Activated naive CD4-positive, alpha-beta T cell treated with anti-CD3 and anti-CD28 coated beads for 36 hours (primary cell): ENCODE results near the gene ACOT7. TPM values are rescaled to one million over a fixed set of nuclear protein-coding genes. Genes with fewer than 3 reads are reported as not detected.
"Not testable (repeated sequence)": the region's sequence is repeated elsewhere in the genome, so short reads cannot be mapped to it uniquely, and the experiment has no call there.

Experiments
- CTCF ChIA-PET: fragments of 350-600 bp; sonication (Branson Sonifier 250); formaldehyde crosslinking; loops from one replicate; lab custom pipeline; 2021; ENCODE audit warnings: antibody characterized with exemption; lab: Charles Lee
- DNase-seq: peaks from one replicate; pipeline ENCODE4 v3.0.0-alpha.2; 2020
- H3K27ac Mint-ChIP-seq: one replicate; pipeline ENCODE4 v1.8.0; 2021; ENCODE audit warnings: mild to moderate bottlenecking, mixed read lengths
- H3K27me3 Mint-ChIP-seq: one replicate; pipeline ENCODE4 v1.8.0; 2021; ENCODE audit warnings: low read depth, mixed read lengths
- H3K36me3 Mint-ChIP-seq: one replicate; pipeline ENCODE4 v1.8.0; 2021; ENCODE audit warnings: low read depth, mixed read lengths
- H3K4me1 Mint-ChIP-seq: one replicate; pipeline ENCODE4 v1.8.0; 2021; ENCODE audit warnings: low read depth, mixed read lengths
- H3K4me3 Mint-ChIP-seq: one replicate; pipeline ENCODE4 v1.8.0; 2021; ENCODE audit warnings: mild to moderate bottlenecking, moderate library complexity, mixed read lengths
- H3K9me3 Mint-ChIP-seq: one replicate; pipeline ENCODE4 v1.8.0; 2021; ENCODE audit warnings: mixed read lengths
- intact Hi-C: fragments of 100-400 bp; cut with micrococcal nuclease; formaldehyde crosslinking; loops from one replicate; pipeline ENCODE4 v1.15.1; 2023
- total RNA-seq, 2 experiments: library from RNA; stranded (reverse); gene quantifications; one replicate each; pipeline ENCODE4 v1.2.3, GENCODE V29; 2021

ACOT7 gene
- total RNA-seq, 2 experiments from 2014 or later = 74.2 to 77.6 TPM

DNA sequence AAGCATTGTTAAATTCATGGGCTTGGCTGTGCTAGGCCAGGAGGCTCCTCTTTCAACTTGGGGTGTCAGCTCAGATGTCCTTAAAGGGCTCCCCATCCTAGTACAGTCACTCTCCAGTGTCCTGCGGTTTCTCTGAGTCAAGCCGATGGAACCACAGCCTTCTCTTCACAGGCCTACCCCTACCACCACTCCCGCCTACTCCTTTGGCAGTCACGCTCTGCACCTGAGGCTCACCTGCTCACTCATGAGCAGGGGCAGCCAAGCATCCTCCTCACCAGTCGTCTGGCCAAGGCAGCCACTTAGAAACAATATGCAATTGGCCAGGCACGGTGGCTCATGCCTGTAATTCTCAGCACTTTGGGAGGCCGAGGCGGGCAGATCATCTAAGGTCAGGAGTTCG is 3.6 kb downstream of the ACOT7 start:
- Mint-ChIP-seq H3K27ac (no peak overlapping the region), H3K4me3 (no peak overlapping the region), H3K27me3 (no peaks in the 10 kb centered on the region), H3K36me3 (peaks cover 4% of the 10 kb centered on the region), H3K4me1 (peaks cover 22% of the 10 kb centered on the region), H3K9me3 (no peaks in the 10 kb centered on the region)
- CTCF ChIA-PET = interaction anchor here (0.5 kb wide), 1 partner anchor 21 kb away, joined by 3 read pairs; no protein-coding TSS in a partner anchor
- intact Hi-C loops = no loop called here
- DNase-seq = no peak

DNA sequence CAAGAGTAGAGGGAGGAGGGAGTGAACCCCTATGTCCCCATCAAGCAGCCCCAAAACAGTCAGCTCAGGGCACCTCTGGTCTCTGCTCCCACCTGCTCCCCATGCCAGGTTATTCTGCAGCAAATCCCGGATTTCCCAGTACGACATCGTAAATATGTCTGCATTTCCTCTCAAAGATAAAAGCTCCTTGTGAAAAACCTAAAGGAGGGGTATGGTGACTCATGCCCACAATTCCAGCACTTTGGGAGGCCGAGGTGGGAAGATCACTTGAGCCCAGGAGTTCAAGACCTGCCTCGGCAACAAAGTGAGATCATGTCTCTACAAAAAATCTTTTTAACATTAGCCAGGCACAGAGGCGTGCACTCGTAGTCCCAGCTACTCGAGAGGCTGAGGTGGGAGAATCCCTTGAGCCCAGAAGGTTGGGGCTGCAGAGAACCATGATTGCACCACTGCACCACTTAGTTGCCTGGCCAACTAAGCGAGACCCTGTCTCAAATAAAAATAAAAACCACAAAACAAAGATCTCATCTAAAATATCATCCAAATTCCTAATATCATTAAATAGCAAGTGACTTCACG is 7.1 kb downstream of the ACOT7 start:
- DNase-seq = no peak
- intact Hi-C loops = no loop called here
- CTCF ChIA-PET = interaction anchor here (0.5 to 0.6 kb wide), 2 partner anchors 138 to 215 kb away, joined by 3 read pairs; no protein-coding TSS in a partner anchor
- Mint-ChIP-seq H3K27ac (no peak overlapping the region), H3K4me3 (no peak overlapping the region), H3K9me3 (peaks cover 3% of the 10 kb centered on the region), H3K36me3 (no peaks in the 10 kb centered on the region), H3K4me1 (peaks cover 6% of the 10 kb centered on the region), H3K27me3 (no peaks in the 10 kb centered on the region)

DNA sequence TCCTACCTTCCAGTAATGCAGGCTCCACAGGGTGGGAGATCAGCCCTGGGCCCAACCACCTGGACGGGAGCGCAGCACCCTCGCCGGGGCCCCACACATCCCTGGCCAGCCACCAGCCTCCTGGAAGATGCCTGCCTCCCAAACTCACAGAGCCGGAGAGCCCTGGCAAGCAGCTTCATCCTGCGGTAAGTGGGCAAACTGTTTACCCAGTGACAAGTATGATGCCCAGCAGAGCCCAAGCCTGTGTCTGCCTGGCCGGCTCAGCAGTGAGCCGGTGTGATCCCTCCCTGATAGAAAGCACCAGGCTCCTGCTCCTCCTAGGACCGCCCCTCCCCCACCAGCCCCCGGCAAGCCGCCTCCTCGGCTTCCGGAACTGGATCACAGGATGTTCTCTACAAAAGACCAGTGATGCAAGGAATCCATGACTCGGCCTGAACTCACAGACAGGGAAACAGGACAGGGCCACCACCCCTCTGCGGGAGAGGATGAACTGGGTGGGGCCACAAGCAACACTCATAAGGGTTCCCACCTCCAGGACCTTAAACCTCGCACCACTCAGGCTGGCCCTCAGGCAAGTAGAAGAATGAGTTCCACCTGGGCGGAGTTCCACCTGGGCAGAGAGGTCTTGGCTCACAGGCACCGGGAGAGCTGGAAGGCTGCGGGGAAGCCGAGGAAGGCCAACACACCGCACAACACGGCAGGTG is 7.9 kb downstream of the ACOT7 start:
- peaks cover 3% of the 10 kb centered on the region for H3K9me3 Mint-ChIP-seq
- no peak overlapping the region for H3K27ac Mint-ChIP-seq
- CTCF ChIA-PET = no interaction called here
- no peak for DNase-seq
- intact Hi-C loops = no loop called here
- no peak overlapping the region for H3K4me3 Mint-ChIP-seq
- H3K4me1 Mint-ChIP-seq = peaks cover 6% of the 10 kb centered on the region
- H3K27me3 Mint-ChIP-seq = no peaks in the 10 kb centered on the region
- H3K36me3 Mint-ChIP-seq = no peaks in the 10 kb centered on the region

DNA sequence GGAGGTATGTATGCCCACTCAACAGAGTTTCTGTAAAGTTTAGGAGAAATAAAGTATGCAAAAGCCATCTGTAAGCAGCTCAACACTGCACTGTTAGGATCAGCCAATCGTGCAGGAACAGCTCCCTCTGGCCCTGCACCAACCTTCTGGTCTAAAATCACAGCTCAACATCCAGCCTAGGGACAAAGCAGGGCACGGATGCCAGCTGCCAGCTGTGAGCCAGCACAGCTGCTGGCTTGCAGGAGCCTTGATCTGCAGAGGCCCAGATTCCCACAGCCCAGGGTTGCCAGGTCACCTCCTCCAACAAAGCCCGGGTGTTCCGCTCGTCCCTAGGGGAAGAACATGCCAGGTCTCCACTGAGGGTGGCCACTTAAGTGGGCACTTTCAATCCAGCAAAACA is 8.6 kb downstream of the ACOT7 start:
- no peak overlapping the region for H3K27ac Mint-ChIP-seq

DNA sequence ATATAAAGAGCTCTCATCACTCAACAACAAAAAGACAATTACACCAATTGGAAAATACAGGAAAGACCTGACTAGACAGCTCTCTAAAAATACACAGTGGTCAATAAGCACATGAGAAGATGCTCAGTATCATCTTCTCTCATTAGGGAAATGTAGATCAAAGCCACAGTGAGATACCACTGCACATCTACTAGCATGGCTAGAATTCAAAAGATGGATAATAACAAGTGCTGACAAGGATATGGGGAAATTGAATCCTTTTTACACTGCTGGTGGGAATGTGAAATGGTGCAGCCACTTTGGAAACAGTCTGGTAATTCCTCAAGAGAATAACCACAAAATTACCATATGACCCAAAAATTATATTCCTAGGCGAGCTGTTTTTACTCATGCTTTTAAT is 9.4 kb downstream of the ACOT7 start:
- no peaks in the 10 kb centered on the region for H3K27me3 Mint-ChIP-seq
- CTCF ChIA-PET = interaction anchor here (1.3 kb wide), 2 partner anchors 21 to 36 kb away, joined by 3 to 4 read pairs; no protein-coding TSS in a partner anchor
- intact Hi-C loops = no loop called here

More for the DNA sequence above, 8.6 kb downstream of the ACOT7 start:
- Mint-ChIP-seq H3K27me3 (no peaks in the 10 kb centered on the region), H3K9me3 (peaks cover 3% of the 10 kb centered on the region), H3K4me3 (no peak overlapping the region), H3K4me1 (peaks cover 4% of the 10 kb centered on the region), H3K36me3 (peaks cover under 1% of the 10 kb centered on the region)
- intact Hi-C loops = no loop called here
- DNase-seq = no peak
- CTCF ChIA-PET = interaction anchor here (0.8 to 1.3 kb wide), 4 partner anchors 20 to 106 kb away, joined by 3 to 4 read pairs (median 3); partner anchors contain the start of gene PLEKHG5

DNA sequence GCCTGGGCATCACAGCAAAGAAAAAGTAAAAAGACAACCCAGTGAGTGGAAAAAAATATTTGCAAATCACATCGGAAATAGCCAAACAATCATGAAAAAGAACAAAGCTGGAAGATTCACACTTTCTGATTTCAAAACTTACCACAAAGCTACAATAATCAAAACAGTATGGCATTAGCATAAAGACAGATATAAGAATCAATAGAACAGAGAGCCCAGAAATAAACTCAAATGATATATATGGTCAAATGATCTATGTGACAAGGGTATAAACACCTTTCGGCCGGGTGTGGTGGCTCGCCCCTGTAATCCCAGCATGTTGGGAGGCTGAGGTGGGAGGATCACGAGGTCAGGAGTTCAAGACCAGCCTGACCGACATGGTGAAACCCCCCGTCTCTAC is 13.5 kb downstream of the ACOT7 start:
- no peak overlapping the region for H3K4me3 Mint-ChIP-seq

More for the DNA sequence above, 9.4 kb downstream of the ACOT7 start:
- H3K4me1 Mint-ChIP-seq = peaks cover 4% of the 10 kb centered on the region
- peaks cover 6% of the 10 kb centered on the region for H3K9me3 Mint-ChIP-seq
- DNase-seq = no peak
- no peak overlapping the region for H3K4me3 Mint-ChIP-seq
- peaks cover 4% of the 10 kb centered on the region for H3K36me3 Mint-ChIP-seq
- no peak overlapping the region for H3K27ac Mint-ChIP-seq

DNA sequence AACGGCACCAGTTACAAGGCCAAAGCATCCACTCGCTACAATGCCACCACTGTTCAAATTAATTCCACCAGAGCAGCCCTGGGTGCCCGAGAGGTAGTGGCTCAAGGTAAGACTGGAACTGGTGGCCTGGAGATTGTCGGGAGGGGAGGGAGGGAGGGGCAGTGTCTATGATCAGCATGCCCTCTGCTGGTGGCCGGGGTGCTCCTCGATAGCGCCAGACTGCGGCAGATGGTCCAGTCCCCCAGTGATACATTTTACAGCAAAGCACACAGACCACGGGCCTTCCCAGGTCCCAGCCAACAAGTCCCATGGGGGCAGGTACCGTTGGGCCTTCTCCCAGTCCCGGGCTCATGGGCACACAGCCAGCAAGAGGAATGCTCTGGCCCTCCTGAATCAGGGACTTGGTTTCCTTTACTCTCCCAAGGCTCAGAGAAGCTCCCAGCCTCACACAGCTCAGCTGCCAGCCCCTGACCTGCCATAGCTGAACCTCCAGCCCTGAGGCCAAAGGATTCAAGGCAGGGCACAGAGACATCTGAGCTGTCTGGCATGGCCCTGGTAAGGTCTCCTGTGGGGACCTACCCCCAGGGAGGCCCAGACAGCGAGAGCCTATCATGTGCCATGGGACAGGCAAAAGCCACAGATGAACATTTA is 15.3 kb downstream of the ACOT7 start:
- intact Hi-C loops = no loop called here
- Mint-ChIP-seq H3K27me3 (no peaks in the 10 kb centered on the region), H3K9me3 (peaks cover 3% of the 10 kb centered on the region), H3K27ac (no peak overlapping the region), H3K4me1 (no peaks in the 10 kb centered on the region), H3K4me3 (no peak overlapping the region), H3K36me3 (peaks cover 4% of the 10 kb centered on the region)
- DNase-seq = no peak
- CTCF ChIA-PET = no interaction called here

More for the DNA sequence above, 13.5 kb downstream of the ACOT7 start:
- peaks cover 6% of the 10 kb centered on the region for H3K9me3 Mint-ChIP-seq
- H3K27me3 Mint-ChIP-seq = no peaks in the 10 kb centered on the region
- H3K4me1 Mint-ChIP-seq = no peaks in the 10 kb centered on the region
- intact Hi-C loops = no loop called here
- H3K36me3 Mint-ChIP-seq = peaks cover 4% of the 10 kb centered on the region
- CTCF ChIA-PET = no interaction called here
- no peak for DNase-seq
- no peak overlapping the region for H3K27ac Mint-ChIP-seq

DNA sequence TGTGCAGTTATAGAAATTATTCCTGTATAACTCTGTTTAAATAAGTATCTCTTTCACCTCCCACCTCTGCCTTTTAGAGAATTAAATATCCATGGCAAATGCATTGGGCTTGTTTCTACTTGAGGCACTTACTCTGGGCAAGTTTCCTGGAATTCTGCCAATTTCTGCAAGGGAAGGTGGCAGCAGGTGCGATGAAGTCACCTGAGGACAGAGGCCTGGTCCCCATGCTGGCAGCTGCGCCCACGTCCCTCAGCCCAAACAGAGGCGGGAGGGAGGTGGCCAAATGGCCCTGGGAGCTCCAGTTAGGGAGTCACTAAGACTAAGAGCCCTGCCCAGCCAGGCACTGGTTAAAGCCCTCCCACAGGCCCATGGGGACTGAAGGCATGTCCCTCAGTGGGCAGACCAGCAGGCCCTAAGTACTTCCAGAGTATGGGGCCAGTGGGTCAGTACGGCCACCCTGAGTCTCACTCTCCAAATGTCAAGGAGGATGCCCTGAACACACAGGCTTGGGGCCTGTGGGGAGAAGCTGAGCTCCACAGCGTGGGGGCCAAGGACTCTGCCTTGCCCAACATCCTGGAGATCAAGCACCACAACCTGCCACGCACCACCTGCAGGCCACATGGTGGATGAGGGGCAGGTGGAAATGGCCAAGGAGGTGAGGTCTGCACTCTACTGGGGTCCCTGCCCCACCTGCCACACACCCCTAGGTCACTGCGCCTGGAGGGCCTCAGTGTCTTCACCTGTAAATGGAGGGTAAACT is 19.4 kb downstream of the ACOT7 start:
- no peak overlapping the region for H3K4me3 Mint-ChIP-seq
- intact Hi-C loops = no loop called here
- no peaks in the 10 kb centered on the region for H3K4me1 Mint-ChIP-seq
- no peak overlapping the region for H3K27ac Mint-ChIP-seq
- no peaks in the 10 kb centered on the region for H3K36me3 Mint-ChIP-seq
- CTCF ChIA-PET = interaction anchor here (1.0 kb wide), 1 partner anchor 31 kb away, joined by 3 read pairs; no protein-coding TSS in a partner anchor
- DNase-seq = no peak
- no peaks in the 10 kb centered on the region for H3K9me3 Mint-ChIP-seq
- H3K27me3 Mint-ChIP-seq = no peaks in the 10 kb centered on the region

DNA sequence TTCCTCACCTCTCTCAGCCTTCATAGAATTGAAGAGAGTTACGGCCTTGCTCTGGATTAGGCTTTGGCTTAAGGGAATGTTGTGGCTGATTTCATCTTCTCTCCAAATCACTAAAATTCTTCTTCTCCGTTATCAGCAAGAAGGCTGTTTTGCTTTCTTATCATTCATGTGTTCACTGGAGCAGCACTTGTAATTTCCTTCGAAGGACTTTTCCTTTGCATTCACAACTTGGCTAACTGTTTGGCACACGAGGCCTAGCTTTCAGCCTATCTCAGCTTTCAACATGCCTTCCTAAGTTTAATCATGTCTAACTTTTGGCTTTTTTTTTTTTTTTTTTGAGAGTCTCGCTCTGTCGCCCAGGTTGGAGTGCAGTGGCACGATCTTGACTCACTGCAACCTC is 21.3 kb downstream of the ACOT7 start:
- H3K4me1 Mint-ChIP-seq, H3K36me3 Mint-ChIP-seq, intact Hi-C loops, DNase-seq, H3K9me3 Mint-ChIP-seq, H3K4me3 Mint-ChIP-seq, H3K27ac Mint-ChIP-seq, H3K27me3 Mint-ChIP-seq, CTCF ChIA-PET: not testable (repeated sequence)

DNA sequence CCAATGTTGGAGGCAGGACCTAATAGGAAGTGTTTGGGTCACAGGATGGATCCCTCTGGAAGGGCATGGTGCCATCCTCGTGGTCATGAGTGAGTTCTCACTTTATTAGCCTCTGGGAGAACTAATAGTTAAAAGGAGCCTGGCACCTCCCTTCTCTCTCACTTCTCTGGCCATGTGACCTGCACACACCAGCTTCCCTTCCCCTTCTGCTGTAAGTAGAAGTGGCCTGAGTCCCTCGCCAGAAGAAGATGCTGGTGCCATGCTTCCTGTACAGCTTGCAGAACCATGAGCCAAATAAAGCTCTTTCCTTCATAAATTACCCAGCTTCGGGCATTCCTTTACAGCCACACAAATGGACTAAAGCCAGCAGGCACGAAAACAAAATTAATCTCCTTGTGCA is 23.6 kb downstream of the ACOT7 start:
- no peaks in the 10 kb centered on the region for H3K9me3 Mint-ChIP-seq
- no peak overlapping the region for H3K27ac Mint-ChIP-seq
- peaks cover 10% of the 10 kb centered on the region for H3K4me1 Mint-ChIP-seq
- H3K4me3 Mint-ChIP-seq = no peak overlapping the region
- intact Hi-C loops = no loop called here
- no peak for DNase-seq
- CTCF ChIA-PET = interaction anchor here (0.7 to 0.9 kb wide), 2 partner anchors 63 to 124 kb away, joined by 3 to 6 read pairs; no protein-coding TSS in a partner anchor
- H3K27me3 Mint-ChIP-seq = no peaks in the 10 kb centered on the region
- peaks cover 4% of the 10 kb centered on the region for H3K36me3 Mint-ChIP-seq

DNA sequence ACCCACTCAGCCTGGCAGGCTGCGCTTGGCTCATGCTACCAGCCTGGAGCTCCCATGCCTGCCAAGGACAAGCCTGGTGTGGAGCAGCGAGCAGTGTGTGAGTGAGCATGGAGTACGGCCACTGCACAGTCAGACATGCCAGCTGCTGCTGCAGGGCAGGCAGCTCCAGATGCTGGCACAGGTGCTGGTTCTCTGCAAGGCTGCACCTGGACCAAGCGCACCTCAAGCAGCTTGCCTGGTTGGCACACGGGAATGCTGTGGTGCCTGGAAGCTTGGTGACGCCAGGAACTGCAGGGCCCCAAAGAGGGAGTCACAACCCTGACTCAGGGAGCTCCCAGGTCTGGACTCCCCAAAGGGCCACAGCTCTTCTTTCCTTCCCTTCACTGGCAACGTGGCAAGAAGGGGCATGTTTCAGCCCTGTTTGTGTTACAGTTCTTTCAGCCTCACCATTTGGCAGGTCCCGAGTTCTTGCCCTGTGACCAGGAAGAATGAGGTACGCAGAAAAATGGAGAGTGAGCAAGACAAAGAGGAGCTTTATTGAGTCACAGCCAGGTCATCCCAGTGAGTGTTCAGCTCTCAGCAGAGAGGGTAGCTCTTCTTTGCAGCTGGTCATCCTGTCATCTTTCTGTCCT is 26.1 kb downstream of the ACOT7 start:
- Mint-ChIP-seq H3K9me3 (no peaks in the 10 kb centered on the region), H3K36me3 (peaks cover 4% of the 10 kb centered on the region), H3K27ac (no peak overlapping the region)

More for the DNA sequence above, 26.1 kb downstream of the ACOT7 start:
- DNase-seq = no peak
- Mint-ChIP-seq H3K4me1 (peaks cover 27% of the 10 kb centered on the region), H3K27me3 (no peaks in the 10 kb centered on the region), H3K4me3 (no peak overlapping the region)
- intact Hi-C loops = no loop called here
- CTCF ChIA-PET = interaction anchor here (0.5 to 1.3 kb wide), 3 partner anchors 27 to 208 kb away, joined by 3 to 5 read pairs (median 3); no protein-coding TSS in a partner anchor
